Gastroesophageal sphincter (tissue), 3 donors: ENCODE results near the gene CNTNAP4.

Source experiments
- CTCF ChIP-seq, 4 experiments: fragments of 200-600 bp in 2 of 4; fragments of 450-650 bp in 2 of 4; sonication (generic) in 1 of 4; IDR thresholded peaks; one replicate each; pipeline ENCODE4 v1.5.1; 2017 to 2019; ENCODE audit warnings: antibody characterized with exemption in 4 of 4, mild to moderate bottlenecking in 2 of 4, moderate library complexity in 2 of 4
- EP300 ChIP-seq: sonication (generic); formaldehyde crosslinking; IDR thresholded peaks from one replicate; pipeline ENCODE4 v1.6.1; 2017; ENCODE audit warnings: antibody characterized with exemption, mild to moderate bottlenecking
- POLR2A ChIP-seq, 2 donors: fragments of 450-650 bp; IDR thresholded peaks; one replicate each; pipeline ENCODE4 v1.6.1; 2017; ENCODE audit warnings: antibody characterized with exemption in 2 of 2, mild to moderate bottlenecking in 2 of 2, moderate library complexity in 1 of 2

DNA sequence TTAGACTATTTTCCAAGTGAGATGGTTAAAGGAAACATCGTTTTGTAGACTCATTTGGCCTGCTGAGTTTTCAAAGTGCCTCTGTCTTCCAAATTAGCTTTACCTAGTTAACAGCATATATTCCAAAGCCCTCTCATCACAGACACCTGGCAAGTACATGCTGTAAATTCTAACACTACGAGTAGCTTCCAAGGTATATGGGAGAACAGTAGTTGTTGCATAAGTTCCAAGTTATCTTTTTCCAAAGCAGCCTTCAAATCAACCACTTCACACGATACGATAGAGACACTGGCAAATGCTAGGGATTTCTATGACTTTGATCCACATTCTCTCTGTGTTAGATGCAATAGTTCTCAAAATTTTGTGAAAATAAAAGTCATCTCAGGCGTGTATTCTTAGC lies 299.3 kb downstream of the CNTNAP4 start:
- TF ChIP-seq CTCF (IDR thresholded peaks at IDR 0.05) (no peak), EP300 (no peak), POLR2A (IDR thresholded peaks at IDR 0.05) (no peak)
